Measurements from ENCODE around the gene MMP24OS. TPM values are rescaled to one million over a fixed set of nuclear protein-coding genes. Genes with fewer than 3 reads are reported as not detected.

MMP24OS gene
- total and polyA plus RNA-seq, 10 of the 15 experiments (the other 5 are each of a cell fraction or from before 2014, with no cell fraction given), result 2.0 to 30.9 (median 10.9) TPM

GRCh38 chr20:35284992-35285805, 7.3 kb upstream of the MMP24OS start:
- Histone ChIP-seq H4K20me1 (ENCODE audit: control insufficient read depth, insufficient read depth) (no peaks in the 10 kb centered on the region), H3K9ac (ENCODE audit: control insufficient read depth, insufficient read depth, low read length) (peak overlapping the region; percentile 84), H3K79me2 (ENCODE audit: control insufficient read depth, insufficient read depth, low read length) (peaks cover 24% of the 10 kb centered on the region), H3K27ac (ENCODE audit: control insufficient read depth, insufficient read depth) (peak overlapping the region; percentile 49), H3K4me1 (ENCODE audit: control insufficient read depth, insufficient read depth, low read length) (peaks cover 3% of the 10 kb centered on the region; the same call in 1 of the 2 replicates), H3K36me3 (ENCODE audit: control insufficient read depth in 2 of 2, insufficient read depth in 2 of 2, low read length in 1 of 2) (peaks cover 2 to 4% of the 10 kb centered on the region in 2 experiments; a peak in 2 of 4 replicates), H3K4me3 (peak overlapping the region; percentile 100), H3K27me3 (replicated peaks in 1 of 2; ENCODE audit: control insufficient read depth in 2 of 2, insufficient read depth in 2 of 2, low read length in 1 of 2) (no peaks in the 10 kb centered on the region), H2AFZ (ENCODE audit: control insufficient read depth, low read depth, low read length) (peak overlapping the region; percentile 96), H3K4me2 (ENCODE audit: control insufficient read depth, insufficient read depth) (peak overlapping the region; percentile 100), H3K9me3 (replicated peaks; ENCODE audit: control insufficient read depth, insufficient read depth, low read length) (no peaks in the 10 kb centered on the region)
- CTCF ChIA-PET, result interaction anchor here (0.7 to 3.4 kb wide), 3 partner anchors 18 to 462 kb away, joined by 3 to 14 read pairs (median 4); no protein-coding TSS in a partner anchor
- TF ChIP-seq RELB (IDR thresholded peaks at IDR 0.05; ENCODE audit: low read depth), result peak; percentile 8; the same call in 1 of the 2 replicates
- TF ChIP-seq, protein P1, sequence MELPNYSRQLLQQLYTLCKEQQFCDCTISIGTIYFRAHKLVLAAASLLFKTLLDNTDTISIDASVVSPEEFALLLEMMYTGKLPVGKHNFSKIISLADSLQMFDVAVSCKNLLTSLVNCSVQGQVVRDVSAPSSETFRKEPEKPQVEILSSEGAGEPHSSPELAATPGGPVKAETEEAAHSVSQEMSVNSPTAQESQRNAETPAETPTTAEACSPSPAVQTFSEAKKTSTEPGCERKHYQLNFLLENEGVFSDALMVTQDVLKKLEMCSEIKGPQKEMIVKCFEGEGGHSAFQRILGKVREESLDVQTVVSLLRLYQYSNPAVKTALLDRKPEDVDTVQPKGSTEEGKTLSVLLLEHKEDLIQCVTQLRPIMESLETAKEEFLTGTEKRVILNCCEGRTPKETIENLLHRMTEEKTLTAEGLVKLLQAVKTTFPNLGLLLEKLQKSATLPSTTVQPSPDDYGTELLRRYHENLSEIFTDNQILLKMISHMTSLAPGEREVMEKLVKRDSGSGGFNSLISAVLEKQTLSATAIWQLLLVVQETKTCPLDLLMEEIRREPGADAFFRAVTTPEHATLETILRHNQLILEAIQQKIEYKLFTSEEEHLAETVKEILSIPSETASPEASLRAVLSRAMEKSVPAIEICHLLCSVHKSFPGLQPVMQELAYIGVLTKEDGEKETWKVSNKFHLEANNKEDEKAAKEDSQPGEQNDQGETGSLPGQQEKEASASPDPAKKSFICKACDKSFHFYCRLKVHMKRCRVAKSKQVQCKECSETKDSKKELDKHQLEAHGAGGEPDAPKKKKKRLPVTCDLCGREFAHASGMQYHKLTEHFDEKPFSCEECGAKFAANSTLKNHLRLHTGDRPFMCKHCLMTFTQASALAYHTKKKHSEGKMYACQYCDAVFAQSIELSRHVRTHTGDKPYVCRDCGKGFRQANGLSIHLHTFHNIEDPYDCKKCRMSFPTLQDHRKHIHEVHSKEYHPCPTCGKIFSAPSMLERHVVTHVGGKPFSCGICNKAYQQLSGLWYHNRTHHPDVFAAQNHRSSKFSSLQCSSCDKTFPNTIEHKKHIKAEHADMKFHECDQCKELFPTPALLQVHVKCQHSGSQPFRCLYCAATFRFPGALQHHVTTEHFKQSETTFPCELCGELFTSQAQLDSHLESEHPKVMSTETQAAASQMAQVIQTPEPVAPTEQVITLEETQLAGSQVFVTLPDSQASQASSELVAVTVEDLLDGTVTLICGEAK (IDR thresholded peaks at IDR 0.05; ENCODE audit: borderline replicate concordance), result peak; percentile 37; the same call in 1 of the 2 replicates
- TF ChIP-seq NBN (IDR thresholded peaks at IDR 0.05), result 0 out of 2 replicates have a peak, but pooled peaks have one; percentile 56
- TF ChIP-seq, protein P2, sequence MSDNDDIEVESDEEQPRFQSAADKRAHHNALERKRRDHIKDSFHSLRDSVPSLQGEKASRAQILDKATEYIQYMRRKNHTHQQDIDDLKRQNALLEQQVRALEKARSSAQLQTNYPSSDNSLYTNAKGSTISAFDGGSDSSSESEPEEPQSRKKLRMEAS (IDR thresholded peaks at IDR 0.05; ENCODE audit: low read depth, low read length), result no peak
- no peak for TF ChIP-seq EP300 (IDR thresholded peaks at IDR 0.05; ENCODE audit: borderline replicate concordance in 1 of 2, control insufficient read depth in 1 of 2, low read depth in 2 of 2, low read length in 2 of 2)
- peak; percentile 93 for TF ChIP-seq HDGF (IDR thresholded peaks at IDR 0.05)
- peak; percentile 54; the same call in 1 of the 2 replicates for TF ChIP-seq EED (IDR thresholded peaks at IDR 0.05; ENCODE audit: low read depth)
- TF ChIP-seq, protein P3, sequence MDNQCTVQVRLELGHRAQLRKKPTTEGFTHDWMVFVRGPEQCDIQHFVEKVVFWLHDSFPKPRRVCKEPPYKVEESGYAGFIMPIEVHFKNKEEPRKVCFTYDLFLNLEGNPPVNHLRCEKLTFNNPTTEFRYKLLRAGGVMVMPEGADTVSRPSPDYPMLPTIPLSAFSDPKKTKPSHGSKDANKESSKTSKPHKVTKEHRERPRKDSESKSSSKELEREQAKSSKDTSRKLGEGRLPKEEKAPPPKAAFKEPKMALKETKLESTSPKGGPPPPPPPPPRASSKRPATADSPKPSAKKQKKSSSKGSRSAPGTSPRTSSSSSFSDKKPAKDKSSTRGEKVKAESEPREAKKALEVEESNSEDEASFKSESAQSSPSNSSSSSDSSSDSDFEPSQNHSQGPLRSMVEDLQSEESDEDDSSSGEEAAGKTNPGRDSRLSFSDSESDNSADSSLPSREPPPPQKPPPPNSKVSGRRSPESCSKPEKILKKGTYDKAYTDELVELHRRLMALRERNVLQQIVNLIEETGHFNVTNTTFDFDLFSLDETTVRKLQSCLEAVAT (IDR thresholded peaks at IDR 0.05), result peak; percentile 86
- FAIRE-seq (no peak), DNase-seq (ENCODE audit: low read depth, low spot score) (no peak), ATAC-seq (no peak)
- POLR2A ChIA-PET, result interaction anchor here (0.6 kb wide), 2 partner anchors 583 to 769 kb away, joined by 3 to 5 read pairs; no protein-coding TSS in a partner anchor
- TSS peak; percentile 75 for BruUV-seq (replicated peaks)
- SMC1A ChIA-PET (ENCODE audit: uncharacterized antibody, unreplicated experiment), result interaction anchor here (1.6 kb wide), 1 partner anchor 138 kb away, joined by 6 read pairs; the partner anchor contains the start of gene EDEM2
- WGBS (ENCODE audit: insufficient coverage, insufficient replicate concordance, low lambda C conversion rate, missing lambda C conversion rate), result 49% methylated on average over 16 of the region's 19 CpGs
- intact Hi-C loops (cut with micrococcal nuclease; ENCODE audit: unreplicated experiment), result no loop called here
- in situ Hi-C loops (cut with MboI), result no loop called here
- RAD21 ChIA-PET (ENCODE audit: unreplicated experiment), result interaction anchor here (0.6 to 1.4 kb wide), 2 partner anchors 140 to 163 kb away, joined by 4 to 8 read pairs; no protein-coding TSS in a partner anchor
